ENCODE data around the gene TUBB2B.

DNA sequence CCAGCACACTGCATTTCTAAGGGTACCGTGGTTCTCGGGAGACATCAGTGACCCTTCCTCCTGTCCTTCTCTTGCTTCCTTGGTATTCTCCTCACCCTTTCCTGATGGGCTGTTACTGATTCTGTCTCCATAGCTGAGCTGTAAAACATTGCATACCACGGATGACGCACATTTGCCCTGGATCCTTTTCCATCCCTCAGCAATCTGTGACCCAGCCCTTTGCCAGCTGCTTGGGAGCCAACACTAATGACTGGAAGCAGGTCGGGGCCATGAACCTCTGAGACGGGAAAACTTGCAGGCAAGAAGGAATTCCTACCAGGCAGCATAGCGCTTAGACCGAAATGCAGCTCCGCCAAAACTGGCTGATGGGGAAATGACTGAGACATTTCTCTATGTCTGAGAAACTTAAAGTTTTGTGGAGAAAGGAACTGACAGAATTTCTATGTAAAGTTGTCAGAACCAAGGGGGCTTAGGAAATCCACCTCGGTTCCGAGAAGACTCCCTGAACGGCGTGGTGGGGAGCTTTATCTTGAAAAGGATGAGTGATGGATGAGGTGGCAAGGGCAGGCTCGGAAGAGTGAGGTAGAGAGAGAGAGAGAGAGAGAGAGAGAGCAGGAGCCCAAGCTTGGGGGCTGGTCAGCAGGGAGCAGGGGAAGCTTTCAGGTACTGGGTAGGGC, 19.2 kb downstream of the TUBB2B start:
- no peak for TF ChIP-seq RAD21 (conservative IDR thresholded peaks at IDR 0.05)
- TF ChIP-seq, protein P1, sequence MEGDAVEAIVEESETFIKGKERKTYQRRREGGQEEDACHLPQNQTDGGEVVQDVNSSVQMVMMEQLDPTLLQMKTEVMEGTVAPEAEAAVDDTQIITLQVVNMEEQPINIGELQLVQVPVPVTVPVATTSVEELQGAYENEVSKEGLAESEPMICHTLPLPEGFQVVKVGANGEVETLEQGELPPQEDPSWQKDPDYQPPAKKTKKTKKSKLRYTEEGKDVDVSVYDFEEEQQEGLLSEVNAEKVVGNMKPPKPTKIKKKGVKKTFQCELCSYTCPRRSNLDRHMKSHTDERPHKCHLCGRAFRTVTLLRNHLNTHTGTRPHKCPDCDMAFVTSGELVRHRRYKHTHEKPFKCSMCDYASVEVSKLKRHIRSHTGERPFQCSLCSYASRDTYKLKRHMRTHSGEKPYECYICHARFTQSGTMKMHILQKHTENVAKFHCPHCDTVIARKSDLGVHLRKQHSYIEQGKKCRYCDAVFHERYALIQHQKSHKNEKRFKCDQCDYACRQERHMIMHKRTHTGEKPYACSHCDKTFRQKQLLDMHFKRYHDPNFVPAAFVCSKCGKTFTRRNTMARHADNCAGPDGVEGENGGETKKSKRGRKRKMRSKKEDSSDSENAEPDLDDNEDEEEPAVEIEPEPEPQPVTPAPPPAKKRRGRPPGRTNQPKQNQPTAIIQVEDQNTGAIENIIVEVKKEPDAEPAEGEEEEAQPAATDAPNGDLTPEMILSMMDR (IDR thresholded peaks at IDR 0.05; ENCODE audit: poor library complexity, severe bottlenecking), result no peak
